NCI-H2227 treated with DMSO at 0.1 percent for 48 hours (cell line): ENCODE measurements around the gene IGSF1.
"Not testable (repeated sequence)": the region's sequence is repeated elsewhere in the genome, so short reads cannot be mapped to it uniquely, and the experiment has no call there.

ENCODE experiments used
- DNase-seq: peaks from one replicate; lab custom pipeline; 2025; lab: John Stamatoyannopoulos, UW

IGSF1 gene

DNA sequence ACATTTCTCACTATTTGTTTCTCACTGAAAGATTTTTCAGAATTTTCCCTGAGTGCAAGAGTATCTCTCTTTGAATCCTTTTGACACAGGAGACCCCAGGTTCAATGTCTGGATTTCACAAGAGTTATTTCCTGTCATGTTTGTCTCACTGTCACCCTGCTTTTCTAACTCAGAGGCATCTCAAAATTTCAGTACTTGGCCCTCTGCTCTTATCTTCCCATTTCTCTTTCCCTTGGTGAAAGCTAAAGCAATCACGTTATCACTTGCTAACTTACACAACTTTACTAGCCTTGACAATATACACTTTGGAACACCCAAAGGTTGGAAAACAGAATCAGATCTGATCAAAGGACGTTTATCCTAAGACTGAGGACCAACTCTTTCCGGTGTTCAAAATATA, 17.3 kb downstream of the IGSF1 start:
- no peak for DNase-seq

DNA sequence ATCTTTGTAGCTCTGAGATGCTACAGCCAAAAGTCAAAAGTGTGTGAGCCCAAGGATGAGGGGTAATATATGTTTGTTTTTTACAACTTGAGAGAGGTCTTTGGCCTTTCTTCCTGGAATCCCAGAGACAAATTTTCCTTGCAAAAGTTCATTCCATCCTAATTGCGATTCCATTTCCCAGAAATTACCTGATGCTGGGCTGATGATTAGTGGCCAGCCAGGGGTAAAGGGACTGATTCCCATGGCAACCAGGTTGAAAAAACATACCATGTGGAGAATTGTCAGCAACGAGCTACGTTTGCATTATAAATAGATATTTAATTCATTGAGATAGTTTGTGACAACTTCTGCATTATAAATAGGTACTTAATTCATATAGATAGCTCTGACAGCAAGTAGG, 17.8 kb downstream of the IGSF1 start:
- DNase-seq = no peak

DNA sequence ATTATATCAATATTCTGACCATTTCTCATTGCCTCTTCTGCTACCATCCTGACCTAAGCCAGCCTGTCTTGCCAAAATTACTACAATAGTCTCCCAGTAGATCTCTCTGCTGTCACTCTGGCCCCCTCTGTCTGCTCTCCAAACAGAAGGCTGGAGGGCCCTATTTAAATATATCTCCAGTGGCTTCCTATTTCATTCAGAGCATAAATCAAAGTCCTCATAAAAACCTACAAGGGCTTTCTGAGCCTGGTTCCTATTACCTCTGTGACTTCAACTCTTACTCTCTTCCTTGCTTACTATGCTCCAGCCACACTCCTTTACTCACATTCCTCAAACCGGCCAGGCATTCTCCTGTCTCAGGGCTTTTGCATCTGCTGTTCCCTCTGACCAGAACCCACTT, 19.0 kb downstream of the IGSF1 start:
- DNase-seq = no peak

DNA sequence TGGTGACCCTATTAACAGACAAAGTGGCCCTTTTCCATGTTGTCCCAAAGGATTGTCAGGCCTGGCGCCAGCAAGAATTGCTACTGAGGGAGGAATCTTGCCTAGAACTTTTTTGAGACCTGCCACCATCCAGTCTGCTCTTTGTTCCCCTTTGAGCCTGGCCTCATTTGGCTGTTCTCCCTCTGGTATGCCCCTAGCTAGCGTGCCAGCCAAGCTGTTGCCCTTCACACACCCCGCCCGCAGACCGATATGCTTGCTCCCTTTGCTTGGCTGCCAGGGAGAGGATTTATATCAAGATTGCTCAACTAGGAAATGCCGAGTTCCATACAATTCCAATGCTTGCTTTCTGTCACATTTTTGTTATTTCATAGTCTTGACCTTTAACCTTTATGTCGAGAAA, 24.4 kb downstream of the IGSF1 start:
- DNase-seq = no peak

DNA sequence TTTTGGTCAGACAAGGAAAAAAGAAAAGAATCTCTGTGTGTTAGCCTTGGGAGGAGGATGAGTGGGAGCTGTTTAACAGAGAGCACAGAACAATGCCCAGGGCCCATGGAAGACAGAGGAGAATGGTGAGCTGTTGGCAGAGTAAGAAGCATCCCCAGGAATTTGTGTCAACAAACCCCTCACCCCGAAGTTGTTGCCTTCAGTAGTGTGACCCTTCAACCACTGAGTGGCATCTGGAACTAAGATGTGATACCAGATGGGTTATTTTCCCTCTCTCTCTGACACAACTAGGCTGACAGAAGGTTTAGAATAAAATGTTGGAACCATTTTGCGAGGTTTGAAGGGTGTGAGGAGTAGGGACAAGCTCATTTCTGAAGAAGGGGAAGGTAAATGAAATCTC, 25.1 kb downstream of the IGSF1 start:
- no peak for DNase-seq

DNA sequence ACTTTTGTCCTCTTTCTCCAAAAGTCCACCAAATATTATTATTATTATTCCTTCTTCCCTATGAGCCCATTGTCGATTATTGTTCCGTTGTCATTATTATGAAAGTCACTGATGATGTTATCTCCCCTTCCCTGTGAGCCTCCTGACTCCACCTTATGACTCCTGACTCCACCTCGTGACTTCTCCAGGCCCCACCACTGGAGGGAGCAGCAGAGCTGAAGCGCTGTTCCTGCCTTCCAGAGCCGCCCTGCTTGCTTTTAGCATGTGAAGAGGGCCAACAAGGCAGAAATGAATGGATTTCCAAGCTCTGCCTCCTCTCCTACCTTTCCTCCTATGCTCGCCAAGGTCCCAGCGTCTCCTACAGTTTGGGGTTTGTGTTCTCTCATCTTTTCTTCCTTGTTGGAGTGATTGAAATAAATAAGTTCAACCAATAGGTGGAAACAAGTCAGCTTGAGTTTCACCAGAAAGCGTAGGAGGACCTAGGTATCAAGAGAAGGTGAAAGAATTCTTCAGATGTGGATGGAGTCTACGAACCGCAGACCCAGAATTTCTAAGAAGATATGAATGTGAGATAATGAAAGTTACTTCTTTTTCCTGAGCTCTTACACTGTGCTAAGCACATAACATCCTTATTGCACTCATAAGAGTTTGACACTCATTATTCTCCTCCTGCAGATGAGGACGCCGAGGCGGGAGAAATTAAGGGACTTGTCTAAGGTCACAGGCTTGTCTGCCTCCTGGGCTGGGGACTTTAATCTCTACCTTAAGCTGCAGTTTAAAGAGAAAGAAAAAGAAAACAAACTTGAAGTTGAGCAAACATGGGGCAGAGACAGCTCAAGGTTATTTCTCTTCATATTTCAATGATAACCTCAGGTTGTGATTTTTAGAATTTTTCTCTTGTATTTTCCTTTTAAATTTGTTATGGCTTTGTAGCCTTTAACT, 26.1 kb downstream of the IGSF1 start:
- DNase-seq = no peak

DNA sequence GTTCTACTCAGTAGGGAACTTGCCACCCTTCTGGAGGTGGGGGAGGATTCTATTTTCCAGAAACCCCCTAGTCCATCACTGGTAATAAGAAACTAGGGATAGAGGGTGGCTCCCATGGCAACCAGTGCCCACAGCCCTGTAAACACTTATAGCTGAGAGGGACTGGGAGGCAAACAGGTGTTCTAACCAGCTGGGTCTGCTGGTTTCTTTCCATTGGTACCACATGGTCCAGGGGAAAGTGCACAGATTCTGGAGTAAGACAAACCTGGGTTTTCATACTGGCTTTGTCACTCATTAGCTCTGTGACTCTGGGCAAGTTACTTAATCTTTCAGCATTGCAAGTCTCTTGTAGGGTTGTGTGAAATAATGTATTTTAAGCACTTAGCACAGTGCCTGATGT, 26.9 kb downstream of the IGSF1 start:
- DNase-seq = no peak

DNA sequence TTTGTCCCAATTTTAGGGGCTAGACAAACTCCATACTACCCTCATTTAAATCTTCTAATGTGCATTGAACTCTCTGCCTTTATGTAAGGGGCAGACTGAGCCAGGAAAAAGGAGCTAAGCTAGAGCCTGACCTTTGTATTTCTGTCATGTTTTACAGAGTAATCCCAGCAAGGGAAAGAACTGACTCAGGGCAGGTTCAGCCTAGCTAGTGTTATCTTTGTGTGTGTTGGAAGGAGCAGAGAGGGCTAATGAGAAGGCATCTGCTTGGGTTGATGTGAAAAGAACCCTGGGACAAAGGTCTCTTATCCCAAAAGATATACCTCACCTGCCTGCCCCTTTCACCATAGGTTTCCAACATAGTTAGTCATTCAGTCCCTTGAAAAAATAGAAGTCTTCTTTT, 31.7 kb downstream of the IGSF1 start:
- no peak for DNase-seq

DNA sequence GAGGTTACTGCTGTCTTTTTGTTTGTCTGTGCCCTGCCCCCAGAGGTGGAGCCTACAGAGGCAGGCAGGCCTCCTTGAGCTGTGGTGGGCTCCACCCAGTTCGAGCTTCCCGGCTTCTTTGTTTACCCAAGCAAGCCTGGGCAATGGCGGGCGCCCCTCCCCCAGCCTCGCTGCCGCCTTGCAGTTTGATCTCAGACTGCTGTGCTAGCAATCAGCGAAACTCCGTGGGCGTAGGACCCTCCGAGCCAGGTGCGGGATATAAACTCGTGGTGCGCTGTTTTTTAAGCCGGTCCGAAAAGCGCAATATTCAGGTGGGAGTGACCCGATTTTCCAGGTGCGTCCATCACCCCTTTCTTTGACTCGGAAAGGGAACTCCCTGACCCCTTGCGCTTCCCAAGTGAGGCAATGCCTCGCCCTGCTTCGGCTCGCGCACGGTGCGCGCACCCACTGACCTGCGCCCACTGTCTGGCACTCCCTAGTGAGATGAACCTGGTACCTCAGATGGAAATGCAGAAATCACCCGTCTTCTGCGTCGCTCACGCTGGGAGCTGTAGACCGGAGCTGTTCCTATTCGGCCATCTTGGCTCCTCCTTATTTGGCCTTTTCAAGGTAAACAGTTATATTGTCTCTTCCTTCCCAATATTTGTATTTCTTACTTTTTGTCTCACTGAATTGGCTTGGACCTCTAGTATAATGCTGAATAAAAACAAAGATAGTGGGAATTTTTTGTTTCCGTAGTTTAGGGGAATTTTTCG, 37.9 kb downstream of the IGSF1 start:
- not testable (repeated sequence) for DNase-seq

DNA sequence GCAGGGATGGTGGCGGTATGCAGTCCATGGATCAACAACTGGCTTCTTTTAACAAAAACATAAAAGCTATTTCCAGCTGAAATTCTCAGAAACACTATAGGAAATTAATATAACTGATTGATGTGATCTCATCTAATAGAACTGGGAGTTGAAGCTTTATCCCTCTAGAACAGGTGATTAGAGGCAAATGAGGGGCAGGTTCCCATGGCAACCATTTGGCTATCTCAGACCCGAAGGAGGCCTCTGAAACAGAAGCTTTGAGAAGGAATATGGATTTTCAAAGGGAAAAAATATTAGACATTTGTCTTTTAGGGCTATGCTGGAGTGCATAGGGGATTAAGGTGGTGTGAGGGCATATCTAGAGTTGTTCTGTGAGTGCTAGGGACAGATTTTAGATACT, 50.0 kb downstream of the IGSF1 start:
- no peak for DNase-seq

DNA sequence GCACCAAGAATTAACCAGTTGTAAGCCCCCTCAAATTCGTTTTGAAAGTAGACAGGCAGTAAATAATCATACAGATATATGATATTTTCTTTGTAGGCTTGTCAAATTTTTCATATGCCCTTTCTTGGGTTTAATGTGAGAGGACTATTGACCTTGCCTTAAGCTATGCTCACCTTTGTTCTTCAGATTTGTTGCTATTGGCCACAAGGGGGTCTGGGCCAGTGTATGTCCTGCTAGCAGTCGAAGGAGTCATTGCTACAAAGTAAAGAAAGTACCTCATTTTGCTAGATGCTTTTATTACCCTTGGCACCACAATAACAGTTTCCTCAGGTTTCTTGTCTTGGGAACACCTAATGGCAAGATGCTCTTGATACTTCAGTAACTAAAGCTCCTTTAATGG, 51.7 kb downstream of the IGSF1 start:
- no peak for DNase-seq

DNA sequence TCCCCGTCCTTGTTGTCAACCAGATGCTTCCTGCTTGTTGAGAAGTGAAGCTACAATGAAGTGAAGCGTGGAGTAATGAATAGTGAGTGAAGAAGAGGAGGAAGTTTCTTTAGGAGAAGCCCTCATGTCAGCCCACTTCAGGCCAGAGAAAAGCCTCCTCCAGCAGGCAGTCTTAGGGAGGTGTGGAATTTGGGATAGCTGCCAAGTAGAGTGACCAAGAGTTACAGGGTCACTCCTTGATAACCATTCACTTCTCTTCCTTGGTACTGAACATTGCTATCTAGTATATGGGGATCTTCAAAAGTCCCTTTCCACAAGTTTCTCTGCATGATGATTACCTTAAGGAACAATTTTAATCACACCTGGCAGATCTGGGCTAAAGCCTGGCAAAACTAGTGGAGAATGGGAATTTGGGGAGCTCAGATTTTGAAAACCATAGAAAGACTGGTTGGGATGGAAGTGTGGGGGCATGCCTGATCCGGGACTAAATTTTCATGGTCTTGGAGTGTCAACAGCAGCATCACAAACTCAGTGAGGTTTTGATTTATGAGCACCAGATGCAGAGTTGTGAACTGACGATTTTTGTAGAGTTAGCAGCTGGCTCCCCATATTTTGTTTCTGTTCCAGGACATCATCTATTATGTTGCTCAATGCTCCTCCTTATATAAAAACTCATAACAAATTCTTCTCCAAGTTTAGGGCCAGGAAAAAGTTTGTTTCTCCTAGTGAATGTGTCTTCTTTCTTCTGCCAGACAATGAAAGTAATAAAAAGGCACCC, 53.1 kb downstream of the IGSF1 start:
- DNase-seq = no peak

DNA sequence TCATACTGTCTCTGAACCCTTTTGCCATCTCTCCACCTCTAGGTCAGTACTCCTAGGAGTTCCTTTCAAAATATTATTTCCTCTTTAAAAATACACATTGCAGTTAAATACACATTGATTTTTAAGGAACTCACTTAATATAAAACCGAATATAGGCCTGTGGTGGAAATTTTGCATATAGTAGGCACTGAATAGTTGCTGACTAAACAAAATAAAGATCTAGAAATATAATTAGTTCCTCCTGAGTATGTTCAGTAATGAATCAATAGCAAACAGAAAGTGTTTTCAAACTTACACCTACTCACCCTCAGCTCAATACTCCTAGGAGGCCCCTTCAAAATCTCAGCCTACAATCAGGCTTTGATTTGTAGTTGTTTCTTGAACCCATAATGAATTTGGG, 61.5 kb downstream of the IGSF1 start:
- no peak for DNase-seq

DNA sequence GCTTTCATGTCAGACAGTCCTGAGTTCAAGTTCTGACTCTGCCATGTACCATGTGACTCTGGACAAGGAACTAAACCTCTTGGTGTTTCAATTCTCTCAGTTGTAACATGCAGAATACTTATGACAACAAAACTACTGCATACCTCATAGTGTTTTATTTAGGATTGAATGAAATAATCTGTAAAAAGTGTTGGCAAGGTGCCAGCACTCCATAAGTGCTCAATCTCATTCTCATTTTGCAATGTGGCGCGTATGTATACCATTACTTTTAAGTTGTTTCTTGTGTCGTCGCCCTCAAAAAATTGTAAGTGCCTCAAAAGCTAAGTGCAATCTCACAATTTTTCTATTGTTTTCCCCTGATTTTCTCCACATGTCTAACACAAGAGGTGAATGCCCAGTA, 62.5 kb downstream of the IGSF1 start:
- no peak for DNase-seq

DNA sequence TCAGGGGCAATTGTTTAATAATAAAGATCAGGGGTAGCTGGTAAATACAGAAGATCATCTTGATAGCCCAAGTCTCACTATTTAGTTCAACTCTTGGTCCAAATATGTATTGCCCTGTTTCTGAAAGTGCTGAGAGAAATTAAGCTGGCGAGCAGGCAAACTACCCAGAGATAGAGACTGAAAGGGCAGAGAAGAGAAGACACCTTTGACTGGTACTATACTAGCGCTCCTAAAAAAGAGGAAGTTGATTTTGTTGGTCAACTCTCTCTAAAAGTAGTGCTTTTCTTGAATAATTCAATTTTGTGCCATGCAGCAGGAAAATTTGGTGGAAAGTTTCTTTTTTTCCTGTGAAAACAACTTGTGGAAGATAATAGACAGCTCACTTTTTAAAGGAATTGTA, 64.0 kb downstream of the IGSF1 start:
- no peak for DNase-seq
